NT2/D1 (cell line): ENCODE data around the gene WNK3.

Experiments
- YY1 ChIP-seq: IDR thresholded peaks from 2 replicates; pipeline ENCODE4 v1.6.1; 2011; ENCODE audit not compliant: insufficient read length, insufficient read depth
- ZNF274 ChIP-seq: IDR thresholded peaks from 2 replicates; pipeline ENCODE4 v1.6.1; 2011; ENCODE audit warnings: mild to moderate bottlenecking, low read depth, low read length

GRCh38 chrX:54357414-54358377, at the start of gene WNK3:
- no peak for TF ChIP-seq YY1
- TF ChIP-seq ZNF274, result no peak
